ENCODE measurements around the gene GAL.
"Not testable (repeated sequence)": the region's sequence is repeated elsewhere in the genome, so short reads cannot be mapped to it uniquely, and the experiment has no call there.

The GAL gene

GRCh38 chr11:68684385-68685356 is at the start of gene GAL:
GAL (plus strand) TSS chr11:68684544; CDS start chr11:68684924, 380 bp downstream.
- FAIRE-seq: no peak

GRCh38 chr11:68634606-68635005 is 49.7 kb upstream of the GAL start:
- FAIRE-seq: not testable (repeated sequence)

- FAIRE-seq: not testable (repeated sequence)
These were observed 49.2 kb upstream of the GAL start for GRCh38 chr11:68635172-68635571.

- FAIRE-seq: not testable (repeated sequence)
These were observed 48.5 kb upstream of the GAL start for GRCh38 chr11:68635883-68636282.

- not testable (repeated sequence) for FAIRE-seq
These were observed 45.0 kb upstream of the GAL start for GRCh38 chr11:68639322-68639721.

GRCh38 chr11:68641880-68642279 is 42.5 kb upstream of the GAL start:
- no peak for FAIRE-seq

GRCh38 chr11:68643585-68643984 is 40.8 kb upstream of the GAL start:
- FAIRE-seq: no peak

GRCh38 chr11:68646832-68647231 is 37.5 kb upstream of the GAL start:
- no peak for FAIRE-seq

GRCh38 chr11:68649851-68650555 is 34.3 kb upstream of the GAL start:
- no peak for FAIRE-seq

GRCh38 chr11:68650801-68651200 is 33.5 kb upstream of the GAL start:
- FAIRE-seq: no peak

GRCh38 chr11:68651208-68651984 is 32.9 kb upstream of the GAL start:
- FAIRE-seq: no peak

GRCh38 chr11:68651985-68652682 is 32.2 kb upstream of the GAL start:
- FAIRE-seq: no peak

- FAIRE-seq: no peak
These were observed 31.6 kb upstream of the GAL start for GRCh38 chr11:68652683-68653156.

GRCh38 chr11:68653486-68654430 is 30.6 kb upstream of the GAL start:
- FAIRE-seq: no peak

GRCh38 chr11:68654978-68655377 is 29.4 kb upstream of the GAL start:
- no peak for FAIRE-seq

- no peak for FAIRE-seq
These were observed 28.9 kb upstream of the GAL start for GRCh38 chr11:68655406-68655805.

GRCh38 chr11:68655806-68656205 is 28.5 kb upstream of the GAL start:
- FAIRE-seq: no peak

- FAIRE-seq: no peak
These were observed 27.1 kb upstream of the GAL start for GRCh38 chr11:68657021-68657780.

GRCh38 chr11:68658097-68658496 is 26.2 kb upstream of the GAL start:
- FAIRE-seq: no peak

- no peak for FAIRE-seq
These were observed 25.7 kb upstream of the GAL start for GRCh38 chr11:68658661-68659060.

Data from islet of Langerhans (tissue), 1 donor.